Measurements from ENCODE around the gene LSP1.

Gene LSP1

DNA sequence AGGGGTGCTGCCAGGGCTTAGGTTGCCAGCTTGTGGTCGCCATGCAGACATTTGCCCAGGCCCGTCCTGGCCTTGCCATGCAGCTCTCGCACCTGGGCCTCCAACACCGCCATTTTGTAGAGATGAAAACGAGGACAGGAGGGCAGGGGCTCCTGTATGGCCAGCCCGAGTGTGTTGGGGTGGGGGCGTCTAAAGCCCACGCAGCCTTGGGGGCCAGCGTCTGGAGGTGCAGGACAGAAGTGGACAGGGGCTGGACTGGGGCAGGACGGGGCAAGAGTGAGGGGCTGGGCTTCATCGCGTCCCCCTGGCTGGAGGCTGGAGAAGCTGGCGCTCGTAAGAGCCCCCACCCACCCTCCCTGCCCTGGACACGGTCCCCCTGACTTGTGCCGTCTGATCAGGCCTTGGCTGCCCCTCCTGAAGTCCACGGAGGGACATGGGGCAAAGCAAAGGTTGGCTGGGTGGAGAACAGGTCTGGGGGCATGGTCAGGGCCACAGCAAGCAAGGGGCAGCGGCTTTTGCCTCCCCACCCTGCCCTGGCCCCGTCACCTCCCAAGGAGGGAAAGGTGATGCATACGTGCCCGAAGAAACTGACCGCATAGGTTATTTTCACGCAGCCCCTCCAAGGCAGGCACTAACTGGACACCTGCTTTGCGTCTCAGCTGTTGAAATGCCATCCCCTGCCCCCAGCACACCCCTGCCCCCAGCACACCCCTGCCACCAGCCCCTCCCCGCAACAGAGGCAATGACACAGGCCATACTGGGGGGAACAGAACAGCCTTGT, 67.4 kb downstream of the LSP1 start:
- no peak for DNase-seq

DNA sequence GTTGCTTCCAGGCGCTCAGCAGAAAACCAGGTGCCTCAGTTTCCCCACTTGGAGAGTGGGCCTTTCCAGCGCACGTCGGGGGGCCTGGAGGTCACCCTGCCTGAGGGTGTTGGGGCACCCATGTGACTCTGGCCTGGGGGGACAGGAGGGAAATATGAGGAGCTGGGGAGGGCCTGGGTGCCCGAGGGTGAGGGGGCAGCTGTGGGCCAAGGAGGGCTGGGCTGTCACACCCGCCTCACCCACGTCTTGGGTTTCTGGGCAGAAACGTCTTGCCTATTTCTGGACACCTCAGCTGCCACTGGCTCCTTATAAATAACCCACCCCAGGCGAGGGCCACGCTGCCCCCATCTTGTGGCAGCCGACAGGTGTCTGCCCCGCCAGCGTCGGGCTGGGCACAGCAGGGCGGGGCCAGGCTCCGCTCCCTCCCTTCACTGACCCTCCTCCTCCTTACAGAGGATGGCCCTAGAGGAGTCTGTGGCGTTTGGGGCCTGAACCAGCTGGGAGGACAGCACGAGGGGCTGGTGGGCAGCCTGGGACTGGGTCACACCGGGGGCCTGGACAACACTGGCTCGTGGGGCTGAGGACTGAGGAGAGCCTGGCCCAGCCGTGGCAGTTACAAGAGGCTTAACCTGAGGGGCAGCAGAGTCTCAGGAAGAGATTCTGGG, 68.2 kb downstream of the LSP1 start:
- DNase-seq = no peak

DNA sequence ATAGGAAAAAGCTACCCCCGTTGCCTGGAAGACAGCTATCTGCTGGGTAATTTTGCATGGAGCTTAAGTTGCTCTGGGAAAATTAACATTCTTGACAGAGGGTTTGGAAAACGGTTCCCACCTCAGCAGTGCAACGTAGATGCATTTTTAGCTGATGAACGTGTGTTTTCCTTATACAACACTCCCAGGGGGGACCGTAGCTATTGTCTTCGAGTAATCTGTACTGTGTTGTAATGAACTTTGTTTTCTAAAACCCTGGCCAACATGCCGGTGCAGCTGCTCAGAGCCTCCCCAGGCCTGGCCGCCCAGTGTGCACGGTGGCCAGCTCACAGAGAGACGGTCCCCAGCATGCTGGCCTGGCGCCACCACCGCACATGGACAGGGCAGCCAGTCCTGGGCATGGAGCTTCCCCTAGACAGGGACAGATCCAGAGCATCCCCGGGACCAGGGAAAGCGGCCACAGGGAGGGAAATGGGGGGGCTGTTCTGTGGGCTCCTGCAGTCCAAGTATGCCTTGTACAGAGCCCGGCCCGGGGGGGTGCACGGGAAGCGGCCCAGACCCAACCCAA, 68.8 kb downstream of the LSP1 start:
- DNase-seq = no peak

DNA sequence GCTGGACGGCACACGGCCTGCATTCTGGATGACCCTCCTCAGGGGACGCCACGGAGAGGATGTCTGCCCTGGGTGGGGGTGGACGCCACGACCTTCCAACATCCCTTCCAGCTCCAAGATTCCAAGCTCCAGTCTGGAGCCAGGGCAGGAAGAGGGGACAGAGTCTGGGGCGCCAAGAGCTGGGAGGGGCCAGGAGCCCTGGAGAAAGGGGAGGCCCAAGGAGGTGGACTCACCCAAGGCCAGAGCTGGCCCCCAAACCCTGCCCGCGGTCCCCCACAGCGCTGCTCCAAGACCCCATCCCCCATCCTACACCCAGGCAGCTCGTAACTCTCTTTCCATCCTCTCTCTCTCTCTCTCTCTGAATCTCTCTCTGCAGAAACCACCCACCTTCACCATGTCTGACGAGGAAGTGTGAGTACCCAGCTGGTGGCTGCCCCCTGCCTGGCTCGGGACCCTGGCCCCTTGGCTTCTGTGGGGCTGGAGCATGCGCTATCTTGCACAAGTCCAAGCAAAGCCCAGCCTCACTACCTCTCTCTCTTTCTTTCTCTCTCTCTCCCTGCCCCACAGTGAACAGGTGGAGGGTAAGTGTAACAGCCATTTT, 69.7 kb downstream of the LSP1 start:
- no peak for DNase-seq

DNA sequence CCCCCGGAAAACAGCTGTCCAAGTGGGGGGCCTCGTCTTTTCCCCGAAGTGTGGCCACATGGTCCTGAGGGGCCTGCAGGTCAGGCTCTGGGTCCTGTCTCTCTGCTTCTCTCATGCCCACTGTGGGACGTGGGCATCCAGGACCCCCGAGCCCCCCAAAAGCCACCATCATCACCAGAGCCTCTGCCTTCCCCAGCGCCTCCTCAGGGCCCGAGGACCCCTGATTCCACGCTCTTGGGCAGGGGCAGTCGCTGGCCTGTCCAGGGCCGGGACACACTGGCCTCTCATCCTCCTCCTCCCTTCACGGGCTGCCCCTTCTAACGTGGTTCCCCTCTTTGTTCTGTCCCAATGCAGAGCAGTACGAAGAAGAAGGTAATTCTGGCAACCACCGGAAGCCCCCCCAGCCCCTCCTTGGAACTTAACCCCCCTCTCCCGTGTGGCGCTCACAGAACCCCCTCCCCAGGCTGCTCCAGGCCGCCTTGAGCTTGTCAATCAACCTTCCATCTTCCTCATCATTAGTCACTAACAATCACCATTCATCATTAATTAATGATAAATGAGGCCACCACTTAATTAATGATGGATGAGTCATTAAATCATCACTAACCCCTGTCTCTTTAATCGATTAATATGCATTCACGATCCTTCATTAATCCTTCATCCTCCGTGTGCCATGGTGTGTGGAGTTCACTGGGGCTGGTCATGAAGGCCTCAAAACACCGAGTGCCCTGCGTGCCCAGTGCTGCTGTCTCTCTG, 70.5 kb downstream of the LSP1 start:
- DNase-seq = no peak

DNA sequence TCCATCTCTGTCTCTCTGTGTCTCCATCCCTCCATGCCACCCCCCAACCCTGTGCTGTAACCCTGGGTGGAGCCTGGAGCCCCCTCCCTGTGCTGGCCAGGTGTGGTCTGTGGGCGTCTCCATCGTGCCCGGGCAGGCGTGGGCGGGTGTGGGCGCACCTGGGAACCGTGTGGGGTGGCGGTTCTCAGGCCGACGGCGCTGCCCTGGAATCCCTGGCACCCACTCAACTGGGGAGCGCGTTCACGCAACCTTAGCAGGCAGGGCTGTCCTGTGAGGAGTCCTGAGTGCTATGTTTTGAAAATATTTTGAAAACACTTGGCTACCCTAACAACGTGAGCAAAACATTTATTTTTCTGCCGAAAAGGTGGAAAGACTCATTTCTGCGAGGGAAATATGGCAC, 71.3 kb downstream of the LSP1 start:
- DNase-seq = no peak

DNA sequence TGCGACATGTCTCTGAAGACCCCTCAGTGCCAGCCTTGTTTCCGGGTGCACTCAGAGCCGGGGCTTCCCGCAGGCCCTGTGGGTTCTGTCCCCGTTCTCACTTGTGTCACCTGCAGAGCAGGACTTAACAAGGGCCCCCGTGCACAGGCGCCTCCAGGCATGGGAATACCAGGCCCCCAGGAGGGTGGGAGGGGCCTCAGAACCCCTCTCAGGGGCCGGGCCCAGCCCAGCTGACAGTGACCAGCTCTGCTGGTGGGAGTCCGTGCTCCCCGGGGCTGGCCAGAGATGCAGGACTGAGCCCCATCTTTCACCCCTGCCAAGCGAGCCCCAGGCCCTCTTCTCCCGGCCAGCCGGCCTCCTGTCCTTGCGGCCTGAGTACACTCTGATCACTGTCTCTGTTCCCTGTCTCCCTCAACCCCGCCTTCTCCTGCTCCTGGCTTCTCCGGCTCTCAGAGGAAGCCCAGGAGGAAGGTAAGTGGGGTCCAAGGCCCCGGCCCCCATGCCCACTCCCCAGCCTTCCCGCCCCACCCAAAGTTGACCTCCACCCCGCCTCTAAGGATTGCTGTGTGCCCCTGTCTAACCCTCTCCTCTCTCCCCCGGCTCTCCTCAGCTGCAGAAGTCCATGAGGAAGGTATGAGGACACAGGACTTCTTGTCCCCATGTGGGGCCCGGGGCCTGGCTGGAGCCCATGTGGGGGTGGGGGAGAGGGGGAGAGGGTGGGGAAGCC, 71.9 kb downstream of the LSP1 start:
- no peak for DNase-seq

DNA sequence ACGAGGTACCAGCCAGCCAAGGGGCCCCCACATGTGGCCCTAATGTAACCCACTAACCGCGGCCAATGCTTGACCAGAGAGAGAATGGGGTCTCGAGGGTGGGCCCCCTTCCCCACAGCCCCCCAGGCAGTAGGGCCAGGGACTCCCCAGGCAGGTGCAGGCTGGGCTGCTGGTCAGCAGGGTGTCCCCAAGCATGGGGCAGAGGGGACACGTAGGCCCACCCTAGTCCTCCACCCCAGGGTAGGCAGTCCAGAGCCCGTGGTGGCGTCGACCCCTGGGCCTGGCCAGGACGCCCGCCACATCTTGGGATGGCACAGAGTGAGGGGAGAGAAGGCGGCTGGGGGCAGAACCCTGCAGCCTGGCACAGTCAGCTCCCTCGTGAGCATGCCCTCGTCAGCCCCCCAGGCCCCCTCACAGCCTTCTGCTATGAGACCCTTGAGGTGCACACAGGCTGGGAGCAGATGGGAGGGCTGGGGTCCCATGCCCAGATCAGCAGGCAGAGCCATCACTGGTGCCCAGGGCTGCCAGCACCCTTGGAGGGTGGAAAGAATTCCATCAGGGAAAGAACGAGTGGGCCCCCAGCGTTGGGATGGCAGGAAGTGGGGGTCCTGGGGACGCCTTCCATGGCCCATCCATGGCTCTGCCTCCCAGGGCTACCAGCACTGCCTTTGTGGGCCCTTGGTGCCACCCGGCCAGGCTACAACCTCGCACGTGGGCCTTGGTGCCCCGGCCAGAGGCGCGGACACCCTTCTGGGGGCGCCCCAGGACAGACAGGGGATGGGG, 72.7 kb downstream of the LSP1 start:
- no peak for DNase-seq

DNA sequence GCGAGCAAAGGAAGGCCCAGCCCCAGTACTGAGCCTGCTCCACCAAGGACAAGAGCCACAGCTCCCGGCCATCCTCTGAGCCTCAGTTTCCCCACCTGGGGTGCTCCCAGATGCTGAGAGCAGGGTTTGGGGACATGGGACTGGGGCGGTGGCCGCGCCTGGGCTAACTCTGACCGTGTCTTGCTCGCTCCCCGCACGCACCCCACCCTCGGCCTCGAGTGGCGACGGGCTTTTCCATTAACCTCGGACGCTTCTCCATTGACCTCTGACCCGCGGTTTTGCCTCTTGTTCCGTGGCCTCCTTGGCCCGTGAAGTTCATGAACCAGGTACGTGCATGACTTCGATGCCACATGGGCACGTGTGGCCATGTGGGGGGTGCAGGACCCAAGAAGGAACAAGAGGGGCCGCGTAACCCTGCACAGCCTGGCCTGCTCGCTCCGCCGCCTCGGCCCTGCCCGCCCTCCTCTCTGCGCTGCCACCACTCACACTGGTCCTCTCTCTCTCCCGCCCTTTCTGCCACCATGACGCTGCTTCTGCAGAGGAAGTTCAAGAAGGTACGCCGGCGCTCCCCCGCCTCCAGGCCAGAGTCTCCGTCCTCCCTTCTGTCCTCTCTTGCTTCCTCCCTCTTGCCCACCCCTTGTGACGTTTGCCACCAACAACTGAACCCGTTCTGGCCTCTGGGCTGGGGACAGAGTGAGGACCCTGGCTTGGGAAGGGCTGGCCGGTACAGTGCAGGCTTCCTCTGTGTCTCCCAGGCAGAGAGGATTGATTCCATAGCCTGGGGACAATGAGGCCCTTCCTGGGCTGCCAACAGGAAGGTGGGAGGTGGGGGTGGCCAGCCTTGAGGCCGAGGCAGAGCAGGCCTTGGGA, 73.5 kb downstream of the LSP1 start:
- DNase-seq = no peak

DNA sequence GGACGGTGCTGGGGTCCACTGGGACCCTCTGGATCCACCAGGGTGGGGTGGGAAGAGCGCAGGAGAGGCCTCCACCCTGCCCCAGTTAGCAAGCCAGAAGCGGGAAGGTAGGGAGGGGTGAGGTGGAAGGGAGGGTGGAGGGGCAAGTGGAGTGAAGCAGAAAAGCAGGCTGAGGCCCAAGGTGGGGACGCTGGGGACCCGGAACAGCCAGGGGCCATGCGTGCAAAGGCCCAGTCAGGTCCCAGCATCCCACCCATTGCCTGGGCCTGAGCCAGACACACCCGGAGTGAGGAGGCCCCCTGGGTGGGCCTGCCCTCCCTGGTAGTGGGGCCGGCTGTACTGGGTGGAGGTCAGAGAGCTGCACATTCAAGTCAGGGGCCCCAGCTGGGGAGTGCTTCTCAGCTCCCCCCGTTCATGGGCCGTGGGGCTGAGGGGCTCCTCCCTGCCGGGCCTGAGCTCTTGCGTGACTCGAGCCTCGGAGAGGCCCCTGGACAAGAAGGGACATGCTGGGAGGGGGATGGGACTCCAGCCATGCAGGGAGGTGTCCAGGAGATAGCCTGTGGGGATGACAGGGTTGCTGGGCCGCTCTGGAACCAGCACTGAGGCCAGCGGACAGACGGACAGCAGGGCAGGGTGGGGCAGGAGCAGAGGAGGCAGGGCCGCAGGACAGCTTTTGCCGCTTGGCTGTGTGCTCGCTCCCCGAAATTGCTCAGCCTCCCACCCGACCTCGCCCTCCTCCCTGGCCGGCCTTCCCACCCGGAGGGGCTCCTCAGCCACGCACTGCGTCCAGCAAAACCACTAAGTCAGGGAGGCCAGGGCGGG, 74.4 kb downstream of the LSP1 start:
- no peak for DNase-seq

DNA sequence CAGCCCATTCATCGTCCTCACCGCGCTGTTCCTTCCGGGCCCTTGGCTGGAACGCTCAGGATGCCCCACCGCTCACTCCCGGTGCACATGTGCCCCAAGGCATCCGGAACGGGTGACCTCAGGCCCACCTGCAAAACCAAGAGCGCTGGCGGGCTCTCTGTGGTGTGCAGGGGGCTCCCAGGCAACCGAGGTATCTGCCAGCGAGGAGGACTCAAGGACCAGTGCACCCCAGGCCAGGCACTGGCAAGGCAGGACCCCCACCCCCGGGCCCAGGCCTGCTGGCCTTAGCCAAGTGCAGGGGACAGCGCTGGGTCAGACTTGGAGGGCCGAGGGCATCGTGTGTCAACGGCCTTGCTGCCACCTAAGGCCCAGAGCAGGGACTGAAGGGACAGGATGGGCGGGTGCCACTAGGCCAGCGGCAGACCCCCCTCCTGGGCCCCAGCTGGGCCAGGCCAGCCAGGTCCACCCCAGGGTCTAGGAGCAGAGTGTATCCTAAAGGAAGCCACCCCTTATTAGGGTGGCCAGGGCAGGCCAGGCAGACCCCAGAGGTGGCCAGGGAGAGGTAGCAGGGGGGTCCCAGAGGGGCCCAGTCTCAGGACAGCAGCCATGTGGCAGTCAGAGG, 75.1 kb downstream of the LSP1 start:
- no peak for DNase-seq

DNA sequence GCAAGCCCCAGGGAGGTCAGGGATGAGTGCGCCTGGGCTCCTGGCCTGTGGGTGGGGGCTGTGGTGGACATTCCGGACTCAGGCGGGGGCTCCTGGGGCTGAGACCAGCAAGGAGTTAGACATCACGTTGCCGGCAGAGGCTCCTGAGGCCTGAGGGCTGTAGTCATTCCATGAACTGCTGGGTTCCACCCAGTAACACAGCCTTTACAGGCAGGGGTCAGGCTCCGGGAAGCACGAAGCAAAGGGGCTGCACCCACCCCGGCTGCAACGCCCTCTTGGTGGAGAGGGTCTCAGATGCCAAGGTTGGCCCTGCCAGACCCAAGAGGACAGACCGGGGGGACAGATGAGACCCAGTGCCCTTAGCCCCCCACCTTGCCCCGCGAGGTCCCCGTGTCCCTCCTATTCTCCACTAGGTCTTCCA, 75.6 kb downstream of the LSP1 start:
- no peak for DNase-seq

DNA sequence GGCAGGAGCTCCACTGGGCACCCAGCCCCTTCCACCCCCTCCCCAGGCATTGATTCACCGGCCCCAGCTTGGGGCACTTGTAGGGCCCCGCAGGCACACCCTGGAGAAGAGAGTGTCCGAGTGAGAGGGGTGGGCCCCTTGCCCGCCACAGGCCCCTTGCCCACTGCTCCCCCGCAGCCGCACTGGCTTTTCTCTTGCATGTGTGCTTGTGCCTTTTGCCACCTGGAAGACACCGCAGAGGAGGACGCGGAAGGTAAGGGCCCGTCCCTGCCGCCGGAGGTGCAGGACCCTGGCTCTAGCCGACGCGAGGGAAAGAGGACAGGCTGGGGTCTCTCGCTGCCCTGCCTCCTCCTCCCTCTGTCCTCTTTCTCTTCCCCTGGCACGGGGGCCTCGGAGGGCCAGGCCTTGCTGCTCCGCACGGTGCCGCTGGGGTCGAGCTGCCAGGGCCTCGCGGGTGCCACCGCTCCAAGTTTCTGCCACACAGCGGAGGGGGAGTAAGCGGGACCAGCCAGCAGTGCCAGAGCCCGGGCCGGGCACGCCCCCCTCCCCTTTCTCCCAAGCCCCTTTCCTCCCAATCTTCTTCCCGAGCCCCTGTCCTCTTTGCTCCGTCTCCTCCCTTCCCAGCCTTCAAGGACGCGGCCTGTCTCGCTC, 76.1 kb downstream of the LSP1 start:
- no peak for DNase-seq

DNA sequence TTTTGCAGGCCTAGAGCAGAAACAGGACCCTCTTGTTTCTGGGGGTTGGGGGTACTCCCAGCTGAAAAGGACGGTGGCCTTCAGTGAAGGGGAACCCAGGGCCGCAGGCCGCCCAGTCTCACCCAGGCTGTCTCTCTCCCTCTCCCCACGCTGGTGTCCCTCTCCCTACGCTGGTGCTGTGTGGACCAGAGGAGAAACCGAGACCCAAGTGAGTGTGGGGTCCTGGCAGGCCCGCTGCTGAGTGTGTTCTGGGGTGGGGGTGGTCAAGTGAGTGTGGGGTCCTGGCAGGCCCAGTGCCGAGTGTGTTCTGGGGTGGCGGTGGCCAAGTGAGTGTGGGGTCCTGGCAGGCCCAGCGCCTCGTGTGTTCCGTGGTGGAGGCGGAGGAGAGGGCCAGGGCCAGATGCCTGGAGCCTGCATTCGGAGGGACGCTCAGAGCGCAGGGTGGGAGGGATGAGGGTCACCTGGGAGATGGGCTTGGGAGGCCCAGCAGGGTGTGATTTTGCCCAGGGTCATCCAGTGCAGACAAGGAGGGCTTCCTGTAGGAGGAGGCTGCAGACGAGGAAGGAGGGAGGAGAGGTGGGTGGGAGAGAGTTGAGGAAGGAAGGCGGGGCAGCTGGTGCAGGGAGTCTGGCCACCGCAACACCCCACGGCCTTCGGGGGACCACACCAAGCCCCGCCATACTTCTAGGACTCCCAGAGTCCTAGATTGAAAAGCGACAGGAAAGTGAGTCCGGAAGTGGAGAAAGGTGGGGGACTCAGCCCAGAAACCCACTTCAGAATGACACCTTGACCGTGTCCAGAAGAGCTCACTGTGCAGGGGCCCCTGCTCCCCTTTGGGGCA, 77.0 kb downstream of the LSP1 start:
- DNase-seq = no peak

DNA sequence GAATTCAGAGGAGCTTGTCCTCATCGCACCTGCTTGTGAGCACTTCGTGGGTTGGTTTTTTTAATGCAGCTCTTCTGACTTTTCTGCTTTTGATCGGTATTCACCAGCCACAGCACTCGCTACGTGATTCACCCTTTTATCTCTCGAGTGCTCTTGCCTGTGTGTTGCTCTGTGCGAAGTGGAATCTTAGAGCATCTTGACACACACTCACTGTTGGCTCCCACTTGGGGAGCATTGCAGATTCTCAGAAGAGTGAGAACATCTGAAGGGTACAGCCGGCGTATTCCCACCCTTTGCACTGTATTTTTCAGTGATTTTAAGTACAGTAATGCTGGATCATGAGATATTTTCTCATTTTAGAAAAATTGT, 77.6 kb downstream of the LSP1 start:
- DNase-seq = no peak

DNA sequence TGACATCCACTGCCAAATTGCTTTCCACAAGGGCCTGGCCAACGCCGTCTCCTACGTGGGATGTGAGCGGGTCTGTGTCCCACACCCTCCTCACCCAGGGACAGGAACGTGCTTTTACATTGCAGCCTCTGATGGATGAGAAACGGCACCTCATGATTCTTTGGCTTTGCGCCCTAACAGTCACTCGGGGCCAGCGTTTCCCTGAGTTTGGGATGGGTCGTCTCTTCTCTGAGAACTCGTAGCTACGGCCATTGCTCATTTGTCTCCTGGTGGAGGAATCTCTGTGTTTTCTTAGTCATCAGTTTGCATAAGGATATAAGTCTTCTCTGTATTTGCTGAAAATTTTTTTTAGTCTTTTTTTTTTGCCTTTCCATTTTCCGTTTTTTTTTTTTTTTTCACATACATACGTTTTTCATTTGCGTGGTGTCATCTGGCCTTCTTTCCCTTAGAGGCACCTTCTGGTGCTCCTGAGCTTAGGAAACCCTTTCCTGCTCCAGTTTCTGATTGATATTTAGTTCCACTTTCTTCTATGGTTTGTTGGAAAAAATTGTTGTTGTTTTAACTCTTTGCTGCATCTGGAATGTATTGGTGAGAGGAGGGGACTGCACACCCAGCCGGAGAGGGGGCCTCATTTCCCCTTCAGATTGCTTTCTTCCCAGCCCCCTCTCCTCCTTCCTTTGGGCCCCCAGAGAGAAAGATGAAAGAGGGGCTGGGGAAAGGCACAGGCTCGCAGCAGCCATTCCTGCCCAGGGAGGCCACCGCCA, 78.6 kb downstream of the LSP1 start:
- DNase-seq = no peak

DNA sequence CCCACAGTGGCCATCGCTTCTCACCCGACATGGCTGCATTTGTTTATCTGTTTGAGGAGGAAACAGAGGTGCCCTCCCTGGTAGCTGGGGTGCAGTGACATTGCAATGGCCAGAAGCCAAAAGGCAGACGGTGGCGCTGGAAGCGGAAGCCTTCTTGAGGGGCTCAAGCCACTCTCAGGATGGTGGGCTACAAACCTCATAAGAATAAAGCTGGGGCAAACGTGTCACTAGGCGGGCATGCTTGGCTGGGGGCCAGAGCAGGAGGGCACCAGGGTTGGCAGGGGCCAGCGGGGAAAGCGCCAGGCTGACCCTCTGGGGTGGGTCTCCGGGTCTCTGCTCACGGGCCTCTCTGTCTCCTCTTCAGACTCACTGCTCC, 79.2 kb downstream of the LSP1 start:
- no peak for DNase-seq

All from NCI-H1930 (cell line).